Fibroblast of lung (primary cell): Measurements from ENCODE around the gene LYRM2.

Experiments used
- CTCF ChIP-seq, 2 donors: IDR thresholded peaks in 1 of 2; conservative IDR thresholded peaks in 1 of 2; 1 replicate in 1 of 2; 2 replicates in 1 of 2; pipeline ENCODE4 v1.5.1; 2011 to 2012; ENCODE audit warnings: low read length in 2 of 2, control low read depth in 1 of 2, inconsistent platforms in 1 of 2, low read depth in 1 of 2, mild to moderate bottlenecking in 1 of 2
- EZH2 ChIP-seq: IDR thresholded peaks from 2 replicates; pipeline ENCODE4 v1.5.1; 2012; ENCODE audit warnings: low read length, control low read depth, mild to moderate bottlenecking; ENCODE audit errors: missing control alignments

GRCh38 chr6:89542866-89543265 is 95.7 kb downstream of the LYRM2 start:
- TF ChIP-seq CTCF (conservative IDR thresholded peaks at IDR 0.05 in 1 of 2, IDR thresholded peaks at IDR 0.05 in 1 of 2; ENCODE audit: low read depth in 1 of 2, low read length in 2 of 2) = no peak
- TF ChIP-seq EZH2 = no peak
